ENCODE results near the gene ANXA8. TPM values are rescaled to one million over a fixed set of nuclear protein-coding genes. Genes with fewer than 3 reads are reported as not detected.

The ANXA8 gene
- total RNA-seq, 1 donor from 2014 or later, result 15.0 TPM

- intact Hi-C loops (cut with DNase I), result no loop called here
- Histone ChIP-seq H3K27ac (no peak overlapping the region), H3K9me3 (no peaks in the 10 kb centered on the region), H3K27me3 (ENCODE audit: low read depth) (peaks cover 4% of the 10 kb centered on the region), H3K4me3 (no peak overlapping the region), H3K4me1 (no peaks in the 10 kb centered on the region), H3K36me3 (no peaks in the 10 kb centered on the region)
- no peak for ATAC-seq
- TF ChIP-seq CTCF (IDR thresholded peaks at IDR 0.05), result no peak
- DNase-seq, result no peak
Measured at GRCh38 chr10:47454780-47455058, 29.2 kb downstream of the ANXA8 start.

- intact Hi-C loops (cut with DNase I), result no loop called here
- H3K36me3 ChIP-seq, result no peaks in the 10 kb centered on the region
- DNase-seq (peak; percentile 27), ATAC-seq (no peak)
- H3K27me3 ChIP-seq (ENCODE audit: low read depth), result peaks cover 4% of the 10 kb centered on the region
- no peak for TF ChIP-seq CTCF (IDR thresholded peaks at IDR 0.05)
- no peaks in the 10 kb centered on the region for H3K4me1 ChIP-seq
- no peaks in the 10 kb centered on the region for H3K9me3 ChIP-seq
- no peak overlapping the region for H3K27ac ChIP-seq
- no peak overlapping the region for H3K4me3 ChIP-seq
Measured at GRCh38 chr10:47454008-47454779, 29.7 kb downstream of the ANXA8 start.

GRCh38 chr10:47453141-47454007, 30.5 kb downstream of the ANXA8 start:
- H3K27me3 ChIP-seq (ENCODE audit: low read depth), result peaks cover 4% of the 10 kb centered on the region
- H3K27ac ChIP-seq, result no peak overlapping the region
- no peaks in the 10 kb centered on the region for H3K9me3 ChIP-seq
- intact Hi-C loops (cut with DNase I), result no loop called here
- DNase-seq, result no peak
- no peaks in the 10 kb centered on the region for H3K36me3 ChIP-seq
- ATAC-seq, result no peak
- no peak overlapping the region for H3K4me3 ChIP-seq
- H3K4me1 ChIP-seq, result no peaks in the 10 kb centered on the region
- no peak for TF ChIP-seq CTCF (IDR thresholded peaks at IDR 0.05)

- ATAC-seq (no peak), DNase-seq (peak; percentile 34)
- Histone ChIP-seq H3K27ac (no peak overlapping the region), H3K36me3 (no peaks in the 10 kb centered on the region), H3K9me3 (no peaks in the 10 kb centered on the region), H3K4me1 (no peaks in the 10 kb centered on the region), H3K27me3 (ENCODE audit: low read depth) (peaks cover 4% of the 10 kb centered on the region), H3K4me3 (no peak overlapping the region)
- no peak for TF ChIP-seq CTCF (IDR thresholded peaks at IDR 0.05)
- intact Hi-C loops (cut with DNase I), result no loop called here
Measured at GRCh38 chr10:47452495-47453140, 31.3 kb downstream of the ANXA8 start.

- H3K27ac ChIP-seq, result no peak overlapping the region
- no peak overlapping the region for H3K4me3 ChIP-seq
- no peaks in the 10 kb centered on the region for H3K9me3 ChIP-seq
- H3K27me3 ChIP-seq (ENCODE audit: low read depth), result peaks cover 4% of the 10 kb centered on the region
- no peak for TF ChIP-seq CTCF (IDR thresholded peaks at IDR 0.05)
- H3K4me1 ChIP-seq, result no peaks in the 10 kb centered on the region
- intact Hi-C loops (cut with DNase I), result no loop called here
- DNase-seq, result peak; percentile 34
- H3K36me3 ChIP-seq, result no peaks in the 10 kb centered on the region
- no peak for ATAC-seq
Measured at GRCh38 chr10:47451998-47452494, 31.9 kb downstream of the ANXA8 start.

Measured in lower lobe of right lung (tissue), 2 donors.